Measurements from ENCODE around the gene FOXJ2.

DNA sequence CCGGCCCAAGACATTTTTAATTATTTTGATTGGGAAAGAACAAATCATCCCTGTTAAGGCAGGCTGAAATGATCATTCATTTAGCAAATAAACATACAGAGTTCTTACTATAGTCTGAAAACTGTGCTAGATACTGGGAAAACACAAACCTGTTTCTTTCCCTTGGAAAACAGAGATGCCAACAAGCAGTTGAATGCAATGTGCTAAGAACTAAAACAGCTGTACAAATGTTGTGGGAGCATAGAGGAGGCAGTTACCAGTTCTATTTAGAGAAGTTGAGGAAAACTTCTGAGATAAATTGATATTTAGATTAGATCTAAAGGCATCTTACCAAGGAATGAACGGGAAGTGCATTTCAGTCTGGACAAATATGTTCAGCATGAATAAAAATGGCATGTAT lies 46.4 kb downstream of the FOXJ2 start:
- no peak for TF ChIP-seq JUND (IDR thresholded peaks at IDR 0.05)
- TF ChIP-seq POLR2AphosphoS5 (IDR thresholded peaks at IDR 0.05; ENCODE audit: low read depth, low read length) = no peak
- no peak for TF ChIP-seq MEF2A (IDR thresholded peaks at IDR 0.05; ENCODE audit: borderline replicate concordance, low read depth)
- TF ChIP-seq, protein P1, sequence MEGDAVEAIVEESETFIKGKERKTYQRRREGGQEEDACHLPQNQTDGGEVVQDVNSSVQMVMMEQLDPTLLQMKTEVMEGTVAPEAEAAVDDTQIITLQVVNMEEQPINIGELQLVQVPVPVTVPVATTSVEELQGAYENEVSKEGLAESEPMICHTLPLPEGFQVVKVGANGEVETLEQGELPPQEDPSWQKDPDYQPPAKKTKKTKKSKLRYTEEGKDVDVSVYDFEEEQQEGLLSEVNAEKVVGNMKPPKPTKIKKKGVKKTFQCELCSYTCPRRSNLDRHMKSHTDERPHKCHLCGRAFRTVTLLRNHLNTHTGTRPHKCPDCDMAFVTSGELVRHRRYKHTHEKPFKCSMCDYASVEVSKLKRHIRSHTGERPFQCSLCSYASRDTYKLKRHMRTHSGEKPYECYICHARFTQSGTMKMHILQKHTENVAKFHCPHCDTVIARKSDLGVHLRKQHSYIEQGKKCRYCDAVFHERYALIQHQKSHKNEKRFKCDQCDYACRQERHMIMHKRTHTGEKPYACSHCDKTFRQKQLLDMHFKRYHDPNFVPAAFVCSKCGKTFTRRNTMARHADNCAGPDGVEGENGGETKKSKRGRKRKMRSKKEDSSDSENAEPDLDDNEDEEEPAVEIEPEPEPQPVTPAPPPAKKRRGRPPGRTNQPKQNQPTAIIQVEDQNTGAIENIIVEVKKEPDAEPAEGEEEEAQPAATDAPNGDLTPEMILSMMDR (IDR thresholded peaks at IDR 0.05) = no peak
- TF ChIP-seq EP300 (IDR thresholded peaks at IDR 0.05; ENCODE audit: borderline replicate concordance in 1 of 2, low read depth in 1 of 2, low read length in 1 of 2) = no peak
- TF ChIP-seq NFIC (IDR thresholded peaks at IDR 0.05; ENCODE audit: borderline replicate concordance) = no peak
- TF ChIP-seq FOXM1 (IDR thresholded peaks at IDR 0.05; ENCODE audit: low read depth) = no peak
- TF ChIP-seq, protein P2, sequence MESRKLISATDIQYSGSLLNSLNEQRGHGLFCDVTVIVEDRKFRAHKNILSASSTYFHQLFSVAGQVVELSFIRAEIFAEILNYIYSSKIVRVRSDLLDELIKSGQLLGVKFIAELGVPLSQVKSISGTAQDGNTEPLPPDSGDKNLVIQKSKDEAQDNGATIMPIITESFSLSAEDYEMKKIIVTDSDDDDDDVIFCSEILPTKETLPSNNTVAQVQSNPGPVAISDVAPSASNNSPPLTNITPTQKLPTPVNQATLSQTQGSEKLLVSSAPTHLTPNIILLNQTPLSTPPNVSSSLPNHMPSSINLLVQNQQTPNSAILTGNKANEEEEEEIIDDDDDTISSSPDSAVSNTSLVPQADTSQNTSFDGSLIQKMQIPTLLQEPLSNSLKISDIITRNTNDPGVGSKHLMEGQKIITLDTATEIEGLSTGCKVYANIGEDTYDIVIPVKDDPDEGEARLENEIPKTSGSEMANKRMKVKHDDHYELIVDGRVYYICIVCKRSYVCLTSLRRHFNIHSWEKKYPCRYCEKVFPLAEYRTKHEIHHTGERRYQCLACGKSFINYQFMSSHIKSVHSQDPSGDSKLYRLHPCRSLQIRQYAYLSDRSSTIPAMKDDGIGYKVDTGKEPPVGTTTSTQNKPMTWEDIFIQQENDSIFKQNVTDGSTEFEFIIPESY (IDR thresholded peaks at IDR 0.05; ENCODE audit: borderline replicate concordance, low read depth) = no peak
- TF ChIP-seq YY1 (IDR thresholded peaks at IDR 0.05; ENCODE audit: low read depth) = no peak
- no peak for TF ChIP-seq USF1 (IDR thresholded peaks at IDR 0.05; ENCODE audit: borderline replicate concordance, low read depth)
- TF ChIP-seq EZH2phosphoT487 (IDR thresholded peaks at IDR 0.05; ENCODE audit: borderline replicate concordance, low read depth) = no peak
- no peak for TF ChIP-seq GABPA (IDR thresholded peaks at IDR 0.05; ENCODE audit: low read depth)

Data from SK-N-SH (cell line).